ENCODE results near the gene KIF19.

Gene KIF19

GRCh38 chr17:74343121-74343520 lies 17.1 kb downstream of the KIF19 start:
- TF ChIP-seq CTCF (IDR thresholded peaks at IDR 0.05; ENCODE audit: low read depth, low read length): no peak
- no peak for DNase-seq
- Histone ChIP-seq H3K9me3 (ENCODE audit: severe bottlenecking) (no peaks in the 10 kb centered on the region), H3K4me3 (ENCODE audit: low read depth, low read length) (no peak overlapping the region), H3K27ac (peak overlapping the region; percentile 75), H3K27me3 (ENCODE audit: insufficient read depth, low read depth, severe bottlenecking) (no peaks in the 10 kb centered on the region), H3K36me3 (no peaks in the 10 kb centered on the region)

- Histone ChIP-seq H3K36me3 (no peaks in the 10 kb centered on the region), H3K9me3 (ENCODE audit: severe bottlenecking) (no peaks in the 10 kb centered on the region), H3K27ac (peak overlapping the region; percentile 75), H3K27me3 (ENCODE audit: insufficient read depth, low read depth, severe bottlenecking) (no peaks in the 10 kb centered on the region), H3K4me3 (ENCODE audit: low read depth, low read length) (no peak overlapping the region)
- DNase-seq: peak; percentile 84
- TF ChIP-seq CTCF (IDR thresholded peaks at IDR 0.05; ENCODE audit: low read depth, low read length): peak; percentile 25; the same call in 1 of the 2 replicates
These were observed 17.7 kb downstream of the KIF19 start for GRCh38 chr17:74343526-74344284.

DNA sequence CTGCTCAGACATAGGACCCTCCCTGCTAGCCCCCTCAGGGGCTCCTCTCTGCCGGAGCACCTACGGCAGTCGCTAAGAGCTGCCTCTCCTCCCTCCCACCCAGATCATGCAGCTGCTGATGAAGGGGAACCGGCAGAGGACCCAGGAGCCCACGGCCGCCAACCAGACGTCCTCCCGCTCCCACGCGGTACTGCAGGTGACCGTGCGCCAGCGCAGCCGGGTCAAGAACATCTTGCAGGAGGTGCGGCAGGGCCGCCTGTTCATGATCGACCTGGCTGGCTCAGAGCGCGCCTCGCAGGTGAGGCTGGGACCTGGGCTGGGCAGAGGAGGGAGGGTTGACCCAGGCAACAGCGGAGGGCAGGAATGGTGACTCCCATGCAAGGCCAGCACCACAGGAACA lies 18.6 kb downstream of the KIF19 start:
- no peak overlapping the region for H3K4me3 ChIP-seq (ENCODE audit: low read depth, low read length)
- no peak for DNase-seq
- no peaks in the 10 kb centered on the region for H3K9me3 ChIP-seq (ENCODE audit: severe bottlenecking)
- H3K27me3 ChIP-seq (ENCODE audit: insufficient read depth, low read depth, severe bottlenecking): no peaks in the 10 kb centered on the region
- peak overlapping the region; percentile 75 for H3K27ac ChIP-seq
- no peaks in the 10 kb centered on the region for H3K36me3 ChIP-seq
- no peak for TF ChIP-seq CTCF (IDR thresholded peaks at IDR 0.05; ENCODE audit: low read depth, low read length)

GRCh38 chr17:74345433-74346241 lies 19.6 kb downstream of the KIF19 start:
- Histone ChIP-seq H3K27me3 (ENCODE audit: insufficient read depth, low read depth, severe bottlenecking) (no peaks in the 10 kb centered on the region), H3K27ac (no peak overlapping the region), H3K4me3 (ENCODE audit: low read depth, low read length) (no peak overlapping the region), H3K9me3 (ENCODE audit: severe bottlenecking) (no peaks in the 10 kb centered on the region), H3K36me3 (no peaks in the 10 kb centered on the region)
- no peak for DNase-seq
- TF ChIP-seq CTCF (IDR thresholded peaks at IDR 0.05; ENCODE audit: low read depth, low read length): no peak

DNA sequence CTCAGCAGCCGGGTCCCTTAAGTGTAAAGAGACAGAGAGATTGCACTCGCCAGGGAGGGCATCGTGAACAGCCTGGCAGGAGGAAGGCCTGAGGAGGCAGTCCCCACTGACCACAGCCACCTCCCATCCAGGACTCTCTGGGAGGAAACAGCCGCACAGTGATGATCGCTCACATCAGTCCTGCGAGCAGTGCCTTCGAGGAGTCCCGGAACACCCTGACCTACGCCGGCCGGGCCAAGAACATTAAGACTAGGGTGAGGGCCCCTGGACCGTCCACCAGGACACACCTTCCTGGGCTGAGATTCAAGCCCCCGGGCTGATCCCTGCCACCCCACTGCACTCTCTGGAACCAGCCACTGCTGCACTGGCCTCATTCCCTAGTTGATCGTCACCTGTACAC lies 21.6 kb downstream of the KIF19 start:
- Histone ChIP-seq H3K4me3 (ENCODE audit: low read depth, low read length) (no peak overlapping the region), H3K27me3 (ENCODE audit: insufficient read depth, low read depth, severe bottlenecking) (no peaks in the 10 kb centered on the region), H3K9me3 (ENCODE audit: severe bottlenecking) (no peaks in the 10 kb centered on the region), H3K36me3 (no peaks in the 10 kb centered on the region), H3K27ac (peak overlapping the region; percentile 5; the same call in 1 of the 2 replicates)
- DNase-seq: no peak
- no peak for TF ChIP-seq CTCF (IDR thresholded peaks at IDR 0.05; ENCODE audit: low read depth, low read length)
